Skeletal muscle tissue (tissue), 4 donors: Measurements from ENCODE around the gene GNS. TPM values are rescaled to one million over a fixed set of nuclear protein-coding genes. Genes with fewer than 3 reads are reported as not detected.
"Not testable (repeated sequence)": the region's sequence is repeated elsewhere in the genome, so short reads cannot be mapped to it uniquely, and the experiment has no call there.

ENCODE experiments used
- H3K27ac ChIP-seq: one replicate; pipeline ENCODE4 v1.7.0; 2013; ENCODE audit warnings: mild to moderate bottlenecking, low read depth, low read length, inconsistent platforms
- H3K27me3 ChIP-seq, 3 donors: one replicate each; pipeline ENCODE4 v1.7.0; 2013; ENCODE audit warnings: low read length in 3 of 3; ENCODE audit not compliant: control insufficient read depth in 3 of 3, insufficient read depth in 3 of 3
- H3K36me3 ChIP-seq, 3 donors: one replicate each; pipeline ENCODE4 v1.7.0; 2013; ENCODE audit warnings: low read length in 3 of 3; ENCODE audit not compliant: control insufficient read depth in 3 of 3, insufficient read depth in 3 of 3
- H3K4me1 ChIP-seq, 3 donors: one replicate each; pipeline ENCODE4 v1.7.0; 2013; ENCODE audit warnings: low read length in 3 of 3, mild to moderate bottlenecking in 3 of 3; ENCODE audit not compliant: control insufficient read depth in 3 of 3, insufficient read depth in 3 of 3
- H3K4me3 ChIP-seq, 3 donors: one replicate each; pipeline ENCODE4 v1.7.0; 2013; ENCODE audit warnings: low read length in 3 of 3
- H3K9ac ChIP-seq, 3 donors: one replicate each; pipeline ENCODE4 v1.7.0; 2013; ENCODE audit warnings: low read length in 3 of 3, mild to moderate bottlenecking in 3 of 3, moderate library complexity in 2 of 3, low read depth in 1 of 3
- H3K9me3 ChIP-seq, 3 donors: one replicate each; pipeline ENCODE4 v1.7.0; 2013; ENCODE audit warnings: low read length in 3 of 3; ENCODE audit not compliant: control insufficient read depth in 3 of 3
- total RNA-seq: library from RNA; depleted of rRNA; stranded (reverse); fragments of >200 nt; gene quantifications from one replicate; pipeline ENCODE4 v1.2.3, GENCODE V29; 2014
- donor health status: Osteomylitis.

Gene GNS
- 88.2 TPM for total RNA-seq

GRCh38 chr12:64759035-64759894 lies at the start of gene GNS:
GNS (minus strand) TSS chr12:64759406; CDS start chr12:64759276, 130 bp downstream.
- Histone ChIP-seq H3K4me3 (peak within 1 kb of the TSS; percentile 88 to 96 (median 93)), H3K27ac (peak within 1 kb of the TSS; percentile 81), H3K36me3 (peaks cover 0 to 4% (median 0%) of the 10 kb centered on the region in 3 donors), H3K4me1 (peaks cover 5 to 24% (median 22%) of the 10 kb centered on the region in 3 donors), H3K9ac (peak within 1 kb of the TSS; percentile 82 to 98 (median 97)), H3K27me3 (no peaks in the 10 kb centered on the region), H3K9me3 (no peaks in the 10 kb centered on the region)

GRCh38 chr12:64808110-64808509 lies 48.9 kb upstream of the GNS start:
- Histone ChIP-seq H3K9ac (no peak overlapping the region), H3K36me3 (no peaks in the 10 kb centered on the region), H3K27ac (no peak overlapping the region)

DNA sequence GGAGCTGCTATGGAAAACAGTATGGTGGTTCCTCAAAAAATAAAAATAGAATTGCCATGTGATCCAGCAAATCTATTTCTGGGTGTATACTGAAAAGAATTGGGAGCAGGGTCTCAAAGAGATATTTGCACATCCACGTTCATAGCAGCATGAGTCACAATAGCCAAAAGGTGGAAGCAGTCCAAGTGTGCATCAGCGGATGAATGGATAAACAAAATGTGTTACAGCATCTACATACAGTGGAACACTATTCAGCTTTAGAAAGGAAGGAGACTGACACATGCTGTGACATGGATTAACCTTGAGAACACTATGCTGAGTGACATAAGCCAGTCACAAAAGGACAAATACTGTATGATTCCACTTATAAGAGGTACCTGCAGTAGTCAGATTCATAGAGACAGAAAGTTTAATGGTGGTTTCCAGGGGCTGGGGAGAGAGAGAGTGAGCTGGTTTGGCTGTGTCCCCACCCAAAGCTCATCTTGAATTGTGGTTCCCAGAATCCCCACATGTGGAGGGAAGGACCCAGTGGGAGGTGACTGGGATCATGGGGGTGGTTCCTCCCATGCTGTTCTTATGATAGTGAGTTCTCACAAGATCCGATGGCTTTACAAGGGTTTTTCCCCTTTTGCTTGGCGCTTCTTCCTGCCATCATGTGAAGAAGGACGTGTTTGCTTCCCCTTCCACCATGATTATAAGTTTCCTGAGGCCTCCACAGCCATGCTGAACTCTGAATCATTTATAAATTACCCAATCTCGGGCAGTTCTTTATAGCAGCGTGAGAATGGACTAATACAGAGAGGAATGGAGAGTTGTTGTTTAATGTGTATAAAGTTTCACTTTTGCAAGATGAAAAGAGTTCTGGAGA lies 47.6 kb upstream of the GNS start:
- H3K27me3 ChIP-seq = peaks cover 0 to 4% (median 0%) of the 10 kb centered on the region in 3 donors
- H3K27ac ChIP-seq = no peak overlapping the region
- no peaks in the 10 kb centered on the region for H3K9me3 ChIP-seq

More at GRCh38 chr12:64808110-64808509, 48.9 kb upstream of the GNS start:
- Histone ChIP-seq H3K4me1 (no peaks in the 10 kb centered on the region), H3K9me3 (no peaks in the 10 kb centered on the region), H3K27me3 (peaks cover 0 to 4% (median 0%) of the 10 kb centered on the region in 3 donors), H3K4me3 (no peak overlapping the region)

DNA sequence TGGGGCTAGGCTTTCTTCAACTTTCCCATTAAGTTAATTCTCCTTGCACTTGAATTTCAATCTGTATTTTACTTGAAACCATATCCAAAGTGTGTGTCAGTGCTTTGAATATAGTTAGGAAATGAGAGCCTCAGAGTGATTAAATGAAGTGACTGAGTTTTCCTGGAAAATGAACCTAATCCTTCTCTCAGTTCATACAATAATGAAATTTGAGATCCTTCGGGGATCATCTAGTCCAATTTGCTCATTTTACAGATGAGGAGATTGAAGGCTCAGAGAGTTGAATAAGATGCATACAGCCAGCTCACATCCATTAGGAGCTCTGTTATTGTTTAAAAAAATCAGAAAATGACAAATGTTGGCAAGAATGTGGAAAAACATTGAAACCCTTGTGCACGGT lies 47.0 kb upstream of the GNS start:
- no peak overlapping the region for H3K27ac ChIP-seq
- no peaks in the 10 kb centered on the region for H3K9me3 ChIP-seq
- H3K4me3 ChIP-seq = no peak overlapping the region
- peaks cover 0 to 4% (median 0%) of the 10 kb centered on the region in 3 donors for H3K27me3 ChIP-seq
- H3K9ac ChIP-seq = no peak overlapping the region
- no peaks in the 10 kb centered on the region for H3K36me3 ChIP-seq
- H3K4me1 ChIP-seq = no peaks in the 10 kb centered on the region

More for the DNA sequence above, 47.6 kb upstream of the GNS start:
- H3K9ac ChIP-seq = no peak overlapping the region
- H3K4me1 ChIP-seq = no peaks in the 10 kb centered on the region
- no peaks in the 10 kb centered on the region for H3K36me3 ChIP-seq
- H3K4me3 ChIP-seq = no peak overlapping the region

DNA sequence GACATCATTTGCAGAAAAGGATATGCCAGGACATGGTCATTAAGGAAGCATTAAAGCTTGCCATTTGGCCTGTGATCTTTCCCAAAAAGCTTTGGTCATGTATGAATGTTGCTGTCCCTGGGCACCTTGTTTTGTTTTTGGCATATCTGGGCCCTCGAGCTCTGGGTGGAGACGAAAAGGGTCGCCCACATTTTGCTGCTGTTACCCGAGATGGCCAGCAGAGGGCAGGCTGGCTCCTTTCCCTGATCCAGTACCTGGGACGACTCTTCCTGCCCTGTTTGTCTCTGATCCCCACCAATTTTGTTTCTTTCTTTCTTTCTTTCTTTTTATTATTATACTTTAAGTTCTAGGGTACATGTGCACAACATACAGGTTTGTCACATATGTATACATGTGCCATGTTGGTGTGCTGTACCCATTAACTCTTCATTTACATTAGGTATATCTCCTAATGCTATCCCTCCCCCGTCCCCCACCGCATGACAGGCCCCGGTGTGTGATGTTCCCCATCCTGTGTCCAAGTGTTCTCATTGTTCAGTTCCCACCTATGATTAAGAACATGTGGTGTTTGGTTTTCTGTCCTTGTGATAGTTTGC lies 43.1 kb upstream of the GNS start:
- not testable (repeated sequence) for H3K27ac ChIP-seq, H3K9me3 ChIP-seq, H3K9ac ChIP-seq, H3K27me3 ChIP-seq, H3K36me3 ChIP-seq, H3K4me3 ChIP-seq, H3K4me1 ChIP-seq

GRCh38 chr12:64801381-64801780 lies 42.2 kb upstream of the GNS start:
- Histone ChIP-seq H3K9ac (no peak overlapping the region), H3K4me1 (no peaks in the 10 kb centered on the region), H3K27me3 (peaks cover 0 to 6% (median 0%) of the 10 kb centered on the region in 3 donors), H3K27ac (no peak overlapping the region), H3K9me3 (no peaks in the 10 kb centered on the region), H3K36me3 (no peaks in the 10 kb centered on the region), H3K4me3 (no peak overlapping the region)

DNA sequence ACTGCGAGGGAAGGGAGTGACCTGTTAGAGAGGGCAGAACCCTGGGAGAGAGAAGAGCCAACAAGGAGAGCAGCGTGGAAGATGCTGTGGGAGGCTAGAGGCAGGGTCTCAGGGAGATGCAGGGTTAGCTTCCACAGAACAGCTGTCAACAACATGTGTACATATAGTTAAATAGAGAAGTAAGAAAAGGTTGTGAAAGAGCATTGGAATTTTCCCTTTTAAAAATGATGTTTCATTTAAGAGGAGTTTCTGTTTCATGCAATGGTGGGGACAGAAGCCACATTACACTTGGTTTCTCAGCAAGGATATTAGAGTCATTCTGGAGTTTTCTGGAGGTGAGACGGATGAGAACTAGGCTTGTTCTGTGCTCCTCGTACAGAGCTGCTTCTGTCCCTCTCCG lies 41.4 kb upstream of the GNS start:
- Histone ChIP-seq H3K27ac (no peak overlapping the region), H3K9me3 (no peaks in the 10 kb centered on the region), H3K4me1 (no peaks in the 10 kb centered on the region), H3K27me3 (peaks cover 0 to 6% (median 0%) of the 10 kb centered on the region in 3 donors), H3K9ac (no peak overlapping the region), H3K36me3 (no peaks in the 10 kb centered on the region), H3K4me3 (no peak overlapping the region)

- Histone ChIP-seq H3K9me3 (no peaks in the 10 kb centered on the region), H3K4me3 (no peak overlapping the region), H3K4me1 (no peaks in the 10 kb centered on the region), H3K27me3 (peaks cover 0 to 3% (median 0%) of the 10 kb centered on the region in 3 donors), H3K9ac (no peak overlapping the region), H3K36me3 (no peaks in the 10 kb centered on the region), H3K27ac (no peak overlapping the region)
Observed at GRCh38 chr12:64798165-64798564, 39.0 kb upstream of the GNS start.

DNA sequence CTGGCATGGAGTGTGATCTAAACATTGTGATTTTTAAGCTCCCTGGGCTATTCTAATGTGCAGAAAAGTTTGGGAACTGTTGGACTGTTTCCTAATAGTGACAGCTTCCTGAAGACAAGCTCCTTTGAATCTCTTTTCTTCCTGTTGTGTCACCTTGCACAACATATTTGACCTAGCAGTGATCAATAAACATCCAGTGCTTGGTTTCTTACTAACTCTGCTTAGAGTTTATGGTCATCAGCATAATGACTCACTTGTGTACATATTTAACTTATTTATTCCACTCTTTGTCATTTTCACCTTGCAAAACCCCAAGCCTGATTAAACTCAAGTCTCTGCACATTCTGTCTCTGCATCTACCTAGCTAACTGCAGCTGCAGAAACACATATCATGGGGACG lies 38.0 kb upstream of the GNS start:
- Histone ChIP-seq H3K27me3 (peaks cover 0 to 3% (median 0%) of the 10 kb centered on the region in 3 donors), H3K4me1 (no peaks in the 10 kb centered on the region), H3K36me3 (no peaks in the 10 kb centered on the region), H3K9ac (no peak overlapping the region), H3K9me3 (no peaks in the 10 kb centered on the region), H3K4me3 (no peak overlapping the region), H3K27ac (no peak overlapping the region)
